A549 (cell line): ENCODE results near the gene RIPOR2.

Experiments used
- MAFK ChIP-seq: fragments of 450-650 bp; IDR thresholded peaks from 2 replicates; pipeline ENCODE4 v1.6.1; 2014; ENCODE audit not compliant: partially characterized antibody
- RCOR1 ChIP-seq: fragments of 150-350 bp; IDR thresholded peaks from 2 replicates; pipeline ENCODE4 v1.6.1; 2014; ENCODE audit warnings: antibody characterized with exemption, low read length, low read depth
- REST ChIP-seq: fragments of 200-600 bp; sonication (generic); IDR thresholded peaks from 2 replicates; pipeline ENCODE4 v1.6.1; 2016; ENCODE audit warnings: antibody characterized with exemption, mild to moderate bottlenecking, moderate library complexity
- TF ChIP-seq, protein P1 (sequence below): fragments of >200 bp; sonication (Bioruptor Twin); formaldehyde crosslinking; IDR thresholded peaks from 3 replicates; pipeline ENCODE4 v1.5.1; 2016

GRCh38 chr6:24763578-24763977 lies 172.2 kb downstream of the RIPOR2 start:
- TF ChIP-seq, protein P1, sequence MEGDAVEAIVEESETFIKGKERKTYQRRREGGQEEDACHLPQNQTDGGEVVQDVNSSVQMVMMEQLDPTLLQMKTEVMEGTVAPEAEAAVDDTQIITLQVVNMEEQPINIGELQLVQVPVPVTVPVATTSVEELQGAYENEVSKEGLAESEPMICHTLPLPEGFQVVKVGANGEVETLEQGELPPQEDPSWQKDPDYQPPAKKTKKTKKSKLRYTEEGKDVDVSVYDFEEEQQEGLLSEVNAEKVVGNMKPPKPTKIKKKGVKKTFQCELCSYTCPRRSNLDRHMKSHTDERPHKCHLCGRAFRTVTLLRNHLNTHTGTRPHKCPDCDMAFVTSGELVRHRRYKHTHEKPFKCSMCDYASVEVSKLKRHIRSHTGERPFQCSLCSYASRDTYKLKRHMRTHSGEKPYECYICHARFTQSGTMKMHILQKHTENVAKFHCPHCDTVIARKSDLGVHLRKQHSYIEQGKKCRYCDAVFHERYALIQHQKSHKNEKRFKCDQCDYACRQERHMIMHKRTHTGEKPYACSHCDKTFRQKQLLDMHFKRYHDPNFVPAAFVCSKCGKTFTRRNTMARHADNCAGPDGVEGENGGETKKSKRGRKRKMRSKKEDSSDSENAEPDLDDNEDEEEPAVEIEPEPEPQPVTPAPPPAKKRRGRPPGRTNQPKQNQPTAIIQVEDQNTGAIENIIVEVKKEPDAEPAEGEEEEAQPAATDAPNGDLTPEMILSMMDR: no peak
- TF ChIP-seq MAFK (no peak), REST (no peak), RCOR1 (no peak)
